Neural cell (in vitro differentiated cells): Measurements from ENCODE around the gene BTBD16. TPM values are rescaled to one million over a fixed set of nuclear protein-coding genes. Genes with fewer than 3 reads are reported as not detected.

ENCODE experiments used
- H2AFZ ChIP-seq: fragments of 200-600, 300-800 bp; sonication (generic), shearing (Covaris generic); 2 replicates; pipeline ENCODE4 v1.6.0; 2014; ENCODE audit warnings: low read depth, mild to moderate bottlenecking, antibody characterized with exemption, low read length, moderate library complexity
- H3F3A ChIP-seq: fragments of 200-600 bp; shearing (Covaris generic); 2 replicates; pipeline ENCODE4 v1.6.1; 2016; ENCODE audit warnings: mild to moderate bottlenecking, moderate library complexity, mixed read lengths, antibody characterized with exemption, low read length; ENCODE audit not compliant: insufficient read depth, poor library complexity, severe bottlenecking
- H3K27ac ChIP-seq: fragments of 200-600, 300-800 bp; sonication (generic), shearing (Covaris generic); 2 replicates; pipeline ENCODE4 v1.5.1; 2014; ENCODE audit warnings: mild to moderate bottlenecking, low read length, moderate library complexity
- H3K27me3 ChIP-seq: fragments of 300-800, 200-600 bp; sonication (generic), shearing (Covaris generic); 2 replicates; pipeline ENCODE4 v1.6.0; 2014; ENCODE audit warnings: mild to moderate bottlenecking, low read depth, low read length, moderate library complexity; ENCODE audit not compliant: insufficient read depth
- H3K36me3 ChIP-seq: fragments of 300-800, 200-600 bp; sonication (generic), shearing (Covaris generic); 2 replicates; pipeline ENCODE4 v1.5.1; 2014; ENCODE audit warnings: mild to moderate bottlenecking, antibody characterized with exemption, low read length, moderate library complexity; ENCODE audit not compliant: insufficient read depth
- H3K4me2 ChIP-seq: fragments of 300-800, 200-600 bp; sonication (generic), shearing (Covaris generic); 2 replicates; pipeline ENCODE4 v1.6.0; 2014; ENCODE audit warnings: mild to moderate bottlenecking, low read length
- H3K4me3 ChIP-seq: fragments of 300-800, 200-600 bp; sonication (generic), shearing (Covaris generic); 2 replicates; pipeline ENCODE4 v1.5.1; 2014; ENCODE audit warnings: mild to moderate bottlenecking, low read length, moderate library complexity
- H3K79me2 ChIP-seq: fragments of 200-600 bp; shearing (Covaris generic); replicated peaks from 2 replicates; pipeline ENCODE4 v1.6.0; 2014; ENCODE audit warnings: mild to moderate bottlenecking, low read length, moderate library complexity; ENCODE audit not compliant: insufficient read depth
- H3K9ac ChIP-seq: fragments of 300-800, 200-600 bp; sonication (generic), shearing (Covaris generic); 2 replicates; pipeline ENCODE4 v1.6.1; 2016; ENCODE audit warnings: mild to moderate bottlenecking, low read length, mixed read lengths
- H3K9me2 ChIP-seq: fragments of 200-600 bp; shearing (Covaris generic); 2 replicates; pipeline ENCODE4 v1.6.1; 2016; ENCODE audit warnings: mild to moderate bottlenecking, low read length, mixed read lengths; ENCODE audit not compliant: insufficient read depth
- H3K9me3 ChIP-seq: fragments of 200-600, 300-800 bp; sonication (generic), shearing (Covaris generic); 2 replicates; pipeline ENCODE4 v1.6.1; 2016; ENCODE audit warnings: mild to moderate bottlenecking, mixed run types, low read length, moderate library complexity, mixed read lengths
- H4K20me1 ChIP-seq: fragments of 200-600 bp; shearing (Covaris generic); 2 replicates; pipeline ENCODE4 v1.6.1; 2016; ENCODE audit warnings: mild to moderate bottlenecking, mixed run types; ENCODE audit not compliant: insufficient read depth
- CTCF ChIP-seq: fragments of 450-650 bp; IDR thresholded peaks from 2 replicates; pipeline ENCODE4 v1.5.1; 2014; ENCODE audit warnings: antibody characterized with exemption, mild to moderate bottlenecking, moderate library complexity; ENCODE audit not compliant: poor library complexity, severe bottlenecking
- EP300 ChIP-seq: fragments of 450-650 bp; conservative IDR thresholded peaks from 2 replicates; pipeline ENCODE4 v1.6.1; 2014; ENCODE audit warnings: antibody characterized with exemption, mild to moderate bottlenecking, moderate library complexity; ENCODE audit not compliant: poor library complexity, severe bottlenecking
- EZH2 ChIP-seq: fragments of 200-600, 300-800 bp; shearing (Covaris generic), sonication (generic); IDR thresholded peaks from 2 replicates; pipeline ENCODE4 v1.6.1; 2014; ENCODE audit warnings: antibody characterized with exemption, low read length, borderline replicate concordance, mild to moderate bottlenecking; ENCODE audit not compliant: insufficient read depth, poor library complexity, severe bottlenecking
- MXI1 ChIP-seq: fragments of 450-650 bp; conservative IDR thresholded peaks from 2 replicates; pipeline ENCODE4 v1.6.1; 2014; ENCODE audit warnings: antibody characterized with exemption, mild to moderate bottlenecking; ENCODE audit not compliant: poor library complexity, severe bottlenecking
- POLR2AphosphoS5 ChIP-seq: IDR thresholded peaks from 2 replicates; pipeline ENCODE4 v1.6.1; 2012
- RAD21 ChIP-seq: fragments of 450-650 bp; conservative IDR thresholded peaks from 2 replicates; pipeline ENCODE4 v1.6.1; 2014; ENCODE audit warnings: antibody characterized with exemption, mild to moderate bottlenecking, moderate library complexity
- REST ChIP-seq: IDR thresholded peaks from 2 replicates; pipeline ENCODE4 v1.6.1; 2012; ENCODE audit warnings: borderline replicate concordance
- SMC3 ChIP-seq: fragments of 450-650 bp; conservative IDR thresholded peaks from 2 replicates; pipeline ENCODE4 v1.6.1; 2014; ENCODE audit warnings: antibody characterized with exemption, mild to moderate bottlenecking, moderate library complexity; ENCODE audit not compliant: poor library complexity
- TAF1 ChIP-seq: IDR thresholded peaks from 2 replicates; pipeline ENCODE4 v1.6.1; 2012; ENCODE audit warnings: low read depth
- polyA plus RNA-seq: library from polyadenylated mRNA; depleted of rRNA; stranded (reverse); fragments of >200 nt; gene quantifications from 2 replicates; pipeline ENCODE4 v1.2.3, GENCODE V29; 2014

The BTBD16 gene
- polyA plus RNA-seq, 1 donor from 2014 or later: not detected

GRCh38 chr10:122273966-122274545 is 3.0 kb downstream of the BTBD16 start:
- Histone ChIP-seq H3K27ac (no peak overlapping the region), H3K27me3 (no peaks in the 10 kb centered on the region), H2AFZ (no peak overlapping the region), H3K4me3 (no peak overlapping the region), H3K9ac (no peak overlapping the region), H4K20me1 (no peaks in the 10 kb centered on the region), H3K9me3 (no peaks in the 10 kb centered on the region), H3K9me2 (no peaks in the 10 kb centered on the region), H3F3A (no peaks in the 10 kb centered on the region), H3K4me2 (no peak overlapping the region), H3K79me2 (no peaks in the 10 kb centered on the region), H3K36me3 (no peaks in the 10 kb centered on the region)
- TF ChIP-seq SMC3 (no peak), CTCF (no peak), EZH2 (no peak), TAF1 (no peak), REST (no peak), POLR2AphosphoS5 (no peak)

- H3K9ac ChIP-seq: no peak overlapping the region
- H3K36me3 ChIP-seq: no peaks in the 10 kb centered on the region
- no peaks in the 10 kb centered on the region for H4K20me1 ChIP-seq
- no peaks in the 10 kb centered on the region for H3F3A ChIP-seq
- no peaks in the 10 kb centered on the region for H3K79me2 ChIP-seq
- no peaks in the 10 kb centered on the region for H3K27me3 ChIP-seq
- no peak overlapping the region for H3K27ac ChIP-seq
- no peak overlapping the region for H3K4me3 ChIP-seq
- no peak overlapping the region for H2AFZ ChIP-seq
- TF ChIP-seq EP300: no peak
- TF ChIP-seq CTCF: no peak
- no peak for TF ChIP-seq MXI1
- TF ChIP-seq REST: no peak
- no peak for TF ChIP-seq EZH2
- TF ChIP-seq TAF1: no peak
- no peak for TF ChIP-seq SMC3
- no peak for TF ChIP-seq RAD21
- TF ChIP-seq POLR2AphosphoS5: no peak
- H3K4me2 ChIP-seq: no peak overlapping the region
- H3K9me2 ChIP-seq: no peaks in the 10 kb centered on the region
- H3K9me3 ChIP-seq: no peaks in the 10 kb centered on the region
Measured at GRCh38 chr10:122276611-122277208, 5.6 kb downstream of the BTBD16 start.
